HG02759 (cell line): ENCODE data around the gene CCDC88C.
A peak's percentile ranks its signal among the peaks of the same experiment; 100 is the strongest.

Source experiments
- ATAC-seq: cut with Tn5 transposase; IDR thresholded peaks from one replicate; pipeline ENCODE4 v1.9.1; 2021; ENCODE audit warnings: mild to moderate bottlenecking, moderate library complexity; ENCODE audit not compliant: unreplicated experiment

CCDC88C gene

GRCh38 chr14:91351512-91351862 is 66.1 kb downstream of the CCDC88C start:
- no peak for ATAC-seq

- peak; percentile 59 for ATAC-seq
Observed at GRCh38 chr14:91350813-91351511, 66.7 kb downstream of the CCDC88C start.

GRCh38 chr14:91350483-91350812 is 67.2 kb downstream of the CCDC88C start:
- ATAC-seq: no peak

GRCh38 chr14:91349481-91350074 is 68.0 kb downstream of the CCDC88C start:
- peak; percentile 62 for ATAC-seq

- ATAC-seq: peak; percentile 18
Observed at GRCh38 chr14:91348845-91349465, 68.7 kb downstream of the CCDC88C start.

- ATAC-seq: no peak
Observed at GRCh38 chr14:91346838-91347173, 70.8 kb downstream of the CCDC88C start.

DNA sequence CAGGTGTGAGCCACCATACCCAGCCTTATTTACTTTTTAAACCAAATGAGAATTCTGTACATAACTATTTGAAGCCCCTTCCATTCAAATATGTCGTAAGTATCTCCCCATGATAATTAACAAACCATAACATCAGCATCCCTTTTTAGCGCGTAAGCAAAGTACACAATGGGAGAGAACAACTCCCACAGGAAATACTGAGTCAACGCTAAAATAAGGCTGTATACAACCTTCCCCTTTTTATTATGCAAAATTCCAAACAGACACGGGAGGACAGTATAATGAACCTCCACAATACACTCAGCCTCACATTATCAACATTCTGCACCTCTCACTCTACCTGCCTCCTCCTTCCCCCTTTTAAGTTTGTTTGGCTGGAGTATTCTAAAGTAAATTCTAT is 73.5 kb downstream of the CCDC88C start:
- ATAC-seq: no peak

DNA sequence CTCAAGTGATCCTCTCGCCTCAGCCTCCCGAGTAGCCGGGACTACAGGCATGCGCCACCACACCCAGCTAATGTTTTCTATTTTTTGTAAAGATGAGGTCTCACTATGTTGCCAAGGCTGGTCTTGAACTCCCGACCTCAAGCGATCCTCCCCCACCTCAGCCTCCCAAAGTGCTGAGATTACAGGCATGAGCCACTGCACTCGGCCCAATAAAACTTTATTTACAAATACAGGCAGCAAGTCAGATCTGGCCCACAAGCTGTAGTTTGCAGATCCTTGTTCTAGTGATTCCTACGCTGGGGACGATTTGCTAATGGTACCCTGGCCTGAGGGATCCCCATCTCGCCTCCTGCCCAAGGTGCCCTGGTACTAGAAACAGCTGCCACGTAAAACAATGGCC is 74.6 kb downstream of the CCDC88C start:
- no peak for ATAC-seq

DNA sequence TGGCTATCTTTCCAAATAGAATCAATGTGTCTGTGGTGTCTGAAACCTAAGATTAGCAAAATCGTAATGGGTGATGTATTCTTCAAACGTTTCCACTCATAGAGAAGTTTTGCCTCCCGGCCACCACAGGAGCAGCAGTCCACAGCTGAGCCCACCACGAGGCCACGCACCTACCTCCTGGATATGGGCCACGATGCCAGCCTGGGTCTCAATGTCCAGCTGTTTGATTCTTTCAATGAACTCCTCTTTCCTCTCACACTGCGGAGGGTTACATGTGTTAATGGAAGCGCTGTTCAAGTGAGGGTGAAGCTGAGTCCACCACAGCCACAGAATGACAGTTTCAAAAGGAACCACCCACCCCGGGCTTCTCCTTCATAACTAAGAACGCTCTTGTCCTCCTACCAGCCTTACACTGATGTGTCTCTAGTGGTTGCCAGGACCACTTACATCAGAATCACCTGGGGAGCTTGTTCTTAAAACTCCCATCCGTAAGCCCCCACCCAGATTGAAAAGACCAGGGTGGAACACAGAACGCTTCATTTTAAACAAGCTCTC is 75.3 kb downstream of the CCDC88C start:
- no peak for ATAC-seq

GRCh38 chr14:91341751-91342154 is 75.9 kb downstream of the CCDC88C start:
- ATAC-seq: no peak

GRCh38 chr14:91341334-91341733 is 76.3 kb downstream of the CCDC88C start:
- no peak for ATAC-seq

- no peak for ATAC-seq
Observed at GRCh38 chr14:91339671-91340369, 77.8 kb downstream of the CCDC88C start.

GRCh38 chr14:91339076-91339475 is 78.5 kb downstream of the CCDC88C start:
- no peak for ATAC-seq

DNA sequence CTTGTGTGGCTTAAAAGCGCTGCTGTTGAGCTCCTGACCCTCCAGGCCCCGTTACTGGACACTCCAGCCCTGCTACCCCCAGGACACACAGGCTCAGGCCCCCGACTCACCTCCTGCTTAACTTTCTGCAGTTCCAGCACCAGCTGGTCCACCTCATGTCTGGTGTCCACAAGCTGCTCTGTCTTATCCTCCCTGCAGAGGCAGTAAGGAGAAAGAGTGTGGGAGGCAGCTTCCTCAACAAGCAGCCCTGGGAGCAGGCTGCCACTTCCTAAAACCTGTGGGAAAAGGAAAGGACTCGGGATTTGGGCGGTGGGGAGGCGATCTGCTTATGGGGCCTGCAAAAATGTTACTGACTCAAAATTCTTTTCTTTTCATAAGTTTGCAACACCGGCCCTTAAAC is 79.2 kb downstream of the CCDC88C start:
- ATAC-seq: no peak

- no peak for ATAC-seq
Observed at GRCh38 chr14:91337699-91338335, 79.8 kb downstream of the CCDC88C start.

GRCh38 chr14:91336093-91336450 is 81.5 kb downstream of the CCDC88C start:
- ATAC-seq: no peak

GRCh38 chr14:91335191-91336092 is 82.2 kb downstream of the CCDC88C start:
- no peak for ATAC-seq

DNA sequence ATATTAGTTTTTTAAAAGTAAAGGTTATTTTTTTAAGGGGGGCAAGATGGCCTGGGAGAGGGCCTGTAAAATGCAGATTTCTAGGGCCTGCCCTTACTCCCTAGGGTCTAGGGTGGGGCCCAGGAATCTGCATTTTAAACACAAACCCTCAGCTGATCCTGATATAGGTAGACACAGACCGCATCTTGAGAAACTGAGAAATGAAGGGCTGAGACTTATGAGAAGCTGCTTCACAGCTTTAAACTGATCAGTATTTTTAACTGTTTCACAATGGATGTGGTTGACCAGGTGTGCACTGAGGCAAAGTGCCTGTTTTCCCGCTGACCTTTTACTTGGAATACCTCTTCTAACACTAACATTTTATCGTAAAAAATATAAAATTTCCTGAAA is 84.0 kb downstream of the CCDC88C start:
- no peak for ATAC-seq

GRCh38 chr14:91332986-91333649 is 84.5 kb downstream of the CCDC88C start:
- no peak for ATAC-seq
